ENCODE measurements around the gene COL4A3.

DNA sequence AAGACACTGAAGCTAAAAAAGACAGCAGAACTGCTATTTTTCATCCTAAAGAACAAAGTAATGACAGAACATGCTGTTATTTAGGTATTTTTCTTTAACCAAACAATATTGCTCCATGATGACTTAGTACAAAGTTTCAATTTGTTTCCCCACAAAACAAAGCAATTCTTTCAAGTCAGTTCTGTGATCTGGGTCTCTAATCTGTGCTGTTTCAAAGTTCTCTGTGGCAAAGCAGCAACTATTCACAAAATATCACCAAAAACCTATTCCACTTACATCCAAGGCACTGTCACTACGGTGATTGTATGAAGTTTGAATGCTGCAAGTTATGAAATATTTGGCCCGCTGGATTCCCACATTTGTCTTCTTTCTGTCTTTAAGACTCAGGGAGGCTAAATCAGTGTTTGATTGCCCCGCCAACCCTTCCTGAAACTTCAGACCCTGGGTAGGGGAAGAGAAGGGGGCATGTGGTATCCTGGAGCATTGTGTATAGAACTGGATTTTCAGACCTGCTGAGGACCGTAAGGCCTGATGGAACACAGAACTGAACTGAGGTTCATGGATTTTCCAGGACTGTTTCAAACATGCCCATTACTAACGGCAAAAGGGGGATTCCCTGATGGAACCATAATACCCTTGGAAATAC, 147.6 kb downstream of the COL4A3 start:
- TF ChIP-seq, protein P1, sequence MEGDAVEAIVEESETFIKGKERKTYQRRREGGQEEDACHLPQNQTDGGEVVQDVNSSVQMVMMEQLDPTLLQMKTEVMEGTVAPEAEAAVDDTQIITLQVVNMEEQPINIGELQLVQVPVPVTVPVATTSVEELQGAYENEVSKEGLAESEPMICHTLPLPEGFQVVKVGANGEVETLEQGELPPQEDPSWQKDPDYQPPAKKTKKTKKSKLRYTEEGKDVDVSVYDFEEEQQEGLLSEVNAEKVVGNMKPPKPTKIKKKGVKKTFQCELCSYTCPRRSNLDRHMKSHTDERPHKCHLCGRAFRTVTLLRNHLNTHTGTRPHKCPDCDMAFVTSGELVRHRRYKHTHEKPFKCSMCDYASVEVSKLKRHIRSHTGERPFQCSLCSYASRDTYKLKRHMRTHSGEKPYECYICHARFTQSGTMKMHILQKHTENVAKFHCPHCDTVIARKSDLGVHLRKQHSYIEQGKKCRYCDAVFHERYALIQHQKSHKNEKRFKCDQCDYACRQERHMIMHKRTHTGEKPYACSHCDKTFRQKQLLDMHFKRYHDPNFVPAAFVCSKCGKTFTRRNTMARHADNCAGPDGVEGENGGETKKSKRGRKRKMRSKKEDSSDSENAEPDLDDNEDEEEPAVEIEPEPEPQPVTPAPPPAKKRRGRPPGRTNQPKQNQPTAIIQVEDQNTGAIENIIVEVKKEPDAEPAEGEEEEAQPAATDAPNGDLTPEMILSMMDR (IDR thresholded peaks at IDR 0.05), result no peak
- no peak for TF ChIP-seq POLR2A (IDR thresholded peaks at IDR 0.05)
- no peak for TF ChIP-seq EP300 (IDR thresholded peaks at IDR 0.05; ENCODE audit: low read depth)
- no peak for TF ChIP-seq POLR2AphosphoS5 (IDR thresholded peaks at IDR 0.05)
